ENCODE data around the gene TARP.

The TARP gene

GRCh38 chr7:38312821-38313220 is 39.4 kb upstream of the TARP start:
- no peaks in the 10 kb centered on the region for H3K79me1 ChIP-seq (ENCODE audit: low read length)
- H4K91ac ChIP-seq (ENCODE audit: low read depth, low read length): no peak overlapping the region
- no peak overlapping the region for H3K23ac ChIP-seq (ENCODE audit: low read length)
- no peak overlapping the region for H4K8ac ChIP-seq (ENCODE audit: low read depth, low read length)
- WGBS (ENCODE audit: extremely low coverage, insufficient coverage, insufficient read length): no CpG with 5 or more reads among the region's 2 CpGs
- H2BK12ac ChIP-seq (ENCODE audit: low read length): no peak overlapping the region
- no peaks in the 10 kb centered on the region for H3K27me3 ChIP-seq (ENCODE audit: insufficient read depth, low read length)
- H3K18ac ChIP-seq (ENCODE audit: low read length): no peak overlapping the region
- H2AFZ ChIP-seq (ENCODE audit: insufficient read depth, low read length, poor library complexity): no peak overlapping the region
- H3K4me1 ChIP-seq (ENCODE audit: control insufficient read depth in 1 of 2, insufficient read depth in 2 of 2, low read length in 2 of 2): no peaks in the 10 kb centered on the region
- H3K14ac ChIP-seq (ENCODE audit: low read length): no peak overlapping the region
- H2AK5ac ChIP-seq (ENCODE audit: low read length): no peak overlapping the region
- H2BK5ac ChIP-seq (ENCODE audit: low read depth, low read length, poor library complexity): no peak overlapping the region
- H3K79me2 ChIP-seq (ENCODE audit: control insufficient read depth, insufficient read depth, low read length, poor library complexity): no peaks in the 10 kb centered on the region
- no peak overlapping the region for H3K4me3 ChIP-seq (ENCODE audit: low read depth, low read length)
- H3K27ac ChIP-seq (ENCODE audit: low read depth, low read length): no peak overlapping the region
- no peak overlapping the region for H3K4me2 ChIP-seq (ENCODE audit: low read length)
- H3K9me3 ChIP-seq (ENCODE audit: insufficient read depth, low read depth, low read length): no peaks in the 10 kb centered on the region
- no peak overlapping the region for H3K9ac ChIP-seq (ENCODE audit: low read length)
- no peaks in the 10 kb centered on the region for H3K36me3 ChIP-seq (ENCODE audit: control insufficient read depth in 1 of 2, insufficient read depth in 2 of 2, low read length in 2 of 2)
- no peak for DNase-seq
- H2BK120ac ChIP-seq (ENCODE audit: insufficient read depth, low read length, poor library complexity): no peak overlapping the region
- no peak overlapping the region for H4K12ac ChIP-seq (ENCODE audit: low read depth, low read length)
- no peak overlapping the region for H3K4ac ChIP-seq (ENCODE audit: low read depth, low read length)

DNA sequence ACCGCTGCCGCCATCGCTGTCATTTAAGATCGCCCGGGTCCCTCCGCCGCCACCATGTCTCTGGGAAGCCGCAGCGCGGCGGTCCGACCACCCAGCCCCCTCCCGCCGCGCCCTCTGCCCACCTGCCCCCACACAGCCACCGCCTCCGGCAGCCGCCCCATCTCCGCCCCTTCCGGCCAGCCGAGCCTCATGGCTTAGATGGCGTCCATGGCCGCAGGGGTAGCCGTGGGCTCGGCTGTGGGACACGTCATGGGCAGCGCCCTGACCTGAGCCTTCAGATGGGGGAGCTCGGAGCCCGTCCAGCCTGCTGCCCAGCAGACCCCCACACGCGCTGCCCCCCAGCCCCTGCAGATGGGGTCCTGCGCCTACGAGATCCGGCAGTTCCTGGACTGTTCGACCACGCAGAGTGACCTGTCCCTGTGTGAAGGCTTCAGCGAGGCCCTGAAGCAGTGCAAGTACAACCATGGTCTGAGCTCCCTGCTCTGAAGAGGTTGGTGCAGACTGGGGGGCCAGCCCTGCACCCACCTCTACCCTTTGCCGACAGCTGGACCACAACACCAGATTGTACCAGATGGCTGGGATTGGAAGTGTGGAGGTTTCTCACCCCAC is 38.0 kb upstream of the TARP start:
- Histone ChIP-seq H2AFZ (ENCODE audit: insufficient read depth, low read length, poor library complexity) (no peak overlapping the region), H3K4me1 (ENCODE audit: control insufficient read depth in 1 of 2, insufficient read depth in 2 of 2, low read length in 2 of 2) (no peaks in the 10 kb centered on the region), H2BK12ac (ENCODE audit: low read length) (no peak overlapping the region), H3K4ac (ENCODE audit: low read depth, low read length) (no peak overlapping the region), H3K18ac (ENCODE audit: low read length) (no peak overlapping the region), H2BK120ac (ENCODE audit: insufficient read depth, low read length, poor library complexity) (no peak overlapping the region), H3K4me3 (ENCODE audit: low read depth, low read length) (no peak overlapping the region), H3K79me1 (ENCODE audit: low read length) (no peaks in the 10 kb centered on the region), H3K36me3 (ENCODE audit: control insufficient read depth in 1 of 2, insufficient read depth in 2 of 2, low read length in 2 of 2) (no peaks in the 10 kb centered on the region), H2AK5ac (ENCODE audit: low read length) (no peak overlapping the region), H3K79me2 (ENCODE audit: control insufficient read depth, insufficient read depth, low read length, poor library complexity) (no peaks in the 10 kb centered on the region), H4K12ac (ENCODE audit: low read depth, low read length) (no peak overlapping the region), H3K23ac (ENCODE audit: low read length) (no peak overlapping the region), H3K27me3 (ENCODE audit: insufficient read depth, low read length) (no peaks in the 10 kb centered on the region), H3K14ac (ENCODE audit: low read length) (no peak overlapping the region), H4K8ac (ENCODE audit: low read depth, low read length) (no peak overlapping the region), H3K27ac (ENCODE audit: low read depth, low read length) (no peak overlapping the region), H2BK5ac (ENCODE audit: low read depth, low read length, poor library complexity) (no peak overlapping the region), H3K9ac (ENCODE audit: low read length) (no peak overlapping the region), H3K4me2 (ENCODE audit: low read length) (no peak overlapping the region), H4K91ac (ENCODE audit: low read depth, low read length) (no peak overlapping the region), H3K9me3 (ENCODE audit: insufficient read depth, low read depth, low read length) (no peaks in the 10 kb centered on the region)
- DNase-seq: peak; percentile 75 to 87
- WGBS (ENCODE audit: extremely low coverage, insufficient coverage, insufficient read length): no CpG with 5 or more reads among the region's 38 CpGs

DNA sequence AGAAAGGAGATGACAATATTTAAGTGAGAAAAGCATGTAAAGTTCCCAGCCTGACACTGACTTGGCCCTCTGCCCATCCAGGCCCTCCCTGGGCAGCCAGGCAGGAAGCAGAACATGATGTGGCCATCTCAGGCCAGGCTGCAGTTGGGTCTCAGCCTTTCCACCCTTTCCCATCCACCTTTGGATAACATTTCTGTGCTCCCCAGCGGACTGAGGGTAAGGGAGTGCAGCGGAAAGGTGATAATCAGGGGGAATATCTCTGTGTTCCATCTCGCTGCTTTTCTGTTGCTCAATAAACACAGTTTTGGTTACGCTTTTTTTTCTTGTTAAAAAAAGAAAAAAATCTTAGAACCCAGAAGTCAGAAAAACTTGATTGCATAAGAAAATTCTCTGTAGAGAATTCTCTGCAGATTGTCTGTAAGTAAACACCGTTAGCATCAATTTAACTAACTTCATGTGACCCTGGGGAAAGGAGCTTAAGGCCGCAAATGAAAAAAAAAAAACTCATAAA is 37.2 kb upstream of the TARP start:
- H3K4ac ChIP-seq (ENCODE audit: low read depth, low read length): no peak overlapping the region
- H3K27me3 ChIP-seq (ENCODE audit: insufficient read depth, low read length): no peaks in the 10 kb centered on the region
- H3K4me2 ChIP-seq (ENCODE audit: low read length): no peak overlapping the region
- no peak overlapping the region for H3K23ac ChIP-seq (ENCODE audit: low read length)
- no peak overlapping the region for H3K14ac ChIP-seq (ENCODE audit: low read length)
- no peak overlapping the region for H4K91ac ChIP-seq (ENCODE audit: low read depth, low read length)
- H3K36me3 ChIP-seq (ENCODE audit: control insufficient read depth in 1 of 2, insufficient read depth in 2 of 2, low read length in 2 of 2): no peaks in the 10 kb centered on the region
- no peak overlapping the region for H3K9ac ChIP-seq (ENCODE audit: low read length)
- no peak overlapping the region for H3K4me3 ChIP-seq (ENCODE audit: low read depth, low read length)
- peak in 1 of 2 donors; percentile 39 for DNase-seq
- H2AK5ac ChIP-seq (ENCODE audit: low read length): no peak overlapping the region
- no peaks in the 10 kb centered on the region for H3K4me1 ChIP-seq (ENCODE audit: control insufficient read depth in 1 of 2, insufficient read depth in 2 of 2, low read length in 2 of 2)
- no peak overlapping the region for H3K18ac ChIP-seq (ENCODE audit: low read length)
- H4K12ac ChIP-seq (ENCODE audit: low read depth, low read length): no peak overlapping the region
- H4K8ac ChIP-seq (ENCODE audit: low read depth, low read length): no peak overlapping the region
- no peak overlapping the region for H2BK5ac ChIP-seq (ENCODE audit: low read depth, low read length, poor library complexity)
- no peaks in the 10 kb centered on the region for H3K79me2 ChIP-seq (ENCODE audit: control insufficient read depth, insufficient read depth, low read length, poor library complexity)
- H2BK12ac ChIP-seq (ENCODE audit: low read length): no peak overlapping the region
- no peak overlapping the region for H2BK120ac ChIP-seq (ENCODE audit: insufficient read depth, low read length, poor library complexity)
- no peaks in the 10 kb centered on the region for H3K79me1 ChIP-seq (ENCODE audit: low read length)
- WGBS (ENCODE audit: extremely low coverage, insufficient coverage, insufficient read length): no CpG with 5 or more reads among the region's 6 CpGs
- no peaks in the 10 kb centered on the region for H3K9me3 ChIP-seq (ENCODE audit: insufficient read depth, low read depth, low read length)
- H2AFZ ChIP-seq (ENCODE audit: insufficient read depth, low read length, poor library complexity): no peak overlapping the region
- no peak overlapping the region for H3K27ac ChIP-seq (ENCODE audit: low read depth, low read length)

DNA sequence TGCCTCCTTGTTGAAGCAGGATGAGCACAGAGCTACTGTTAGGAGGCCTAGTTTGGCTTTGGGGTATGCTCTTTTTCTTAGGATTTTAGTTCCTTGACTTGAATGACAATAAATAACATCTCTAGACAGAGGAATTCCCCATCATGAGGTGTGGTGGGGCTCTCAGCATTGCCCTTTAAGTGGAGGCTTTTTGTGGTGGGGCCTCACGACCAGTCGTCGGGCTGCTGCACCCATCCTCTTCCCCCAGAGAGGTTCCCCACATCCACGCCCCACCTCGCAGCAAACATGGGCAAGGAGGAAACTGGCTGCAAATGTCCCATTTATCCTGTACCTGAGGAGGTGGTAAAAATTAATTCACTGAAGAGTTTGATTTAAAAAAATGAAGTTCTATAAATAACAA is 36.1 kb upstream of the TARP start:
- no peak overlapping the region for H4K91ac ChIP-seq (ENCODE audit: low read depth, low read length)
- WGBS (ENCODE audit: extremely low coverage, insufficient coverage, insufficient read length): no CpG with 5 or more reads among the region's 5 CpGs
- H3K4me3 ChIP-seq (ENCODE audit: low read depth, low read length): no peak overlapping the region
- H3K27ac ChIP-seq (ENCODE audit: low read depth, low read length): no peak overlapping the region
- no peak overlapping the region for H4K12ac ChIP-seq (ENCODE audit: low read depth, low read length)
- no peak overlapping the region for H3K18ac ChIP-seq (ENCODE audit: low read length)
- no peak overlapping the region for H2BK12ac ChIP-seq (ENCODE audit: low read length)
- no peaks in the 10 kb centered on the region for H3K79me1 ChIP-seq (ENCODE audit: low read length)
- no peak overlapping the region for H3K4ac ChIP-seq (ENCODE audit: low read depth, low read length)
- H2BK5ac ChIP-seq (ENCODE audit: low read depth, low read length, poor library complexity): no peak overlapping the region
- H2AK5ac ChIP-seq (ENCODE audit: low read length): no peak overlapping the region
- H4K8ac ChIP-seq (ENCODE audit: low read depth, low read length): no peak overlapping the region
- no peaks in the 10 kb centered on the region for H3K27me3 ChIP-seq (ENCODE audit: insufficient read depth, low read length)
- no peak for DNase-seq
- H3K9ac ChIP-seq (ENCODE audit: low read length): no peak overlapping the region
- H3K4me1 ChIP-seq (ENCODE audit: control insufficient read depth in 1 of 2, insufficient read depth in 2 of 2, low read length in 2 of 2): no peaks in the 10 kb centered on the region
- no peaks in the 10 kb centered on the region for H3K36me3 ChIP-seq (ENCODE audit: control insufficient read depth in 1 of 2, insufficient read depth in 2 of 2, low read length in 2 of 2)
- no peak overlapping the region for H3K14ac ChIP-seq (ENCODE audit: low read length)
- H2AFZ ChIP-seq (ENCODE audit: insufficient read depth, low read length, poor library complexity): no peak overlapping the region
- no peaks in the 10 kb centered on the region for H3K9me3 ChIP-seq (ENCODE audit: insufficient read depth, low read depth, low read length)
- H3K23ac ChIP-seq (ENCODE audit: low read length): no peak overlapping the region
- H3K4me2 ChIP-seq (ENCODE audit: low read length): no peak overlapping the region
- H3K79me2 ChIP-seq (ENCODE audit: control insufficient read depth, insufficient read depth, low read length, poor library complexity): no peaks in the 10 kb centered on the region
- no peak overlapping the region for H2BK120ac ChIP-seq (ENCODE audit: insufficient read depth, low read length, poor library complexity)
